Airway epithelial cell (primary cell): ENCODE results near the gene ABHD13. TPM values are rescaled to one million over a fixed set of nuclear protein-coding genes. Genes with fewer than 3 reads are reported as not detected.

Experiments used
- total RNA-seq: library from RNA; depleted of rRNA; stranded (reverse); fragments of >200 nt; gene quantifications from 2 replicates; pipeline ENCODE4 v1.2.3, GENCODE V29; 2015

ABHD13 gene
- total RNA-seq, result 5.6 and 6.7 TPM in 2 replicates

DNA sequence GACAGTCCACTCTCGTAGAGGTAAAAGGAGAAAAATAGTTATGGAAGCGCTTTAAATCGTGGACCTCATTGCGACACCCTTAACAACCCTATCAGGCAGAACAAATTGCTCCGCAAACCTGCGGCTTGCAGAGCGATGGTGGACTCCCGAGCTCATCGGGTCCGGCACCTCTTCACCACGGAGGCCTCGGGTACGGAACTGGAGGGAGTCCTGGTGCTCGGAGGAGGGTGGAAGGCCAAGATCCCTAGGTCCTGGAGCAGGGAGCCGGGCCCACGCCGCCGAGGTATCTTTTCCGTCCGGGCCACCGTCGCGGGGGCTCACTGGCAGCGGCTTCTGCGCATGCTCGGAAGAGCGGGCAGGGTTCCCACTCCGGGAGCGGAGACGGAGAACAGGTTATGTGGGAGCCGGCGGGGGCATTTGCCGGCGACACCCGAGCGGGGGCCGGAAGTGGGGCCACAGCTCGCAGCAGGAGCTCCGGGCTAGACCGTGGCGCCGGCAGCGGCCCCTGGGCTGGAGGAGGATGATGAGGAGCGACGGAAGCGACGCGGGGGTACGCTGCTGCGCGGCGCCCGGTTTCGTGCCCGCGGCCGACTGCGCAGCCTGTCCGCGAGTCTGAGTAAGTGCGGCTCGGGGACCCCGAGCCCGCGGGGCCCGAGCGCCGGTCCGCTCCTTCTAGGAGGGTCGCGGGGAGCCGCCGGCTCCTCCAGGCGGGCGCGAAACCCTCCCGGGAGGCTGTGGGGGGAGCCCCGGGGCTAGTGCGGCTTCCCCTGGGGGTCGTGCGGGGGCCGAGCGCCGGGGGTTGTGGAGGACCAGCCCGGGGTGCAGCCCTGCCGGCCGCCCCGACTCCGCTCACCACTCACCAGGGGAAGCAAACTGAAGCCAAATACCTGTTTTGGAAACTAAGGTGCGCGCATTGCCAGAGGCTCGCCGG lies at the start of gene ABHD13:
TSS of gene ABHD13 (plus strand) at position 349 of the 931 bp plus-strand sequence. CDS start 10,827 bp downstream, outside the sequence.

DNA sequence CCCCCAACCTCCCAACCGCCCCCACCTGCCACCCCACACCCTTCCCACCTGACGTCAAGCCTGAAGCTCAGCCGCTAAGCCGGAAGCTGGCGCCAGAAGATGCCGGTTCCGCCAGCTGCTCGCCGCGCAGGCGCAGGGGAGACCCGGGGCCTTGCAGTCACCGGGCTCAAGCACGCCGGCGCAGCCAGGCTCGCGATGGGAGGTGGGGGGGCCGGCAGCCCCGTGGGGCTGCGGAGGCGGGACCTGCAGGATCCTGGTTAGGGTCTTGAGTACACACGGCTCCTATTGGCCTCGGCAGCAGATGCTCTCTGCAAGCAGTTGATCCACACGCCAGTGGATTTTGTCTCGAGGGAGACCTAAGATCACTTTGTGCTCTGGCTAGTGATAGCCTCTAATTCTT lies 2.8 kb upstream of the ABHD13 start, which contains the start of gene LIG4:
TSS of gene LIG4 (minus strand) at position 101 of the 400 bp plus-strand sequence. CDS start 4,268 bp downstream, outside the sequence.

GRCh38 chr13:108269601-108270328 lies 51.6 kb downstream of the ABHD13 start, which contains the start of gene TNFSF13B:
Gene TNFSF13B (plus strand): TSS chr13:108269718. CDS start chr13:108269896, 178 bp downstream.

Other genes starting within 250 kb of the ABHD13 start
- gene LIG4, start 2.9 kb upstream of the ABHD13 start, total RNA-seq, result 8.3 and 9.5 TPM in 2 replicates
- 0.14 TPM in 1 of 2 replicates, not detected in the other for gene TNFSF13B, start 51.3 kb downstream of the ABHD13 start, total RNA-seq